Hematopoietic multipotent progenitor cell treated with erythropoietin and hydrocortisone succinate and interleukin-3 and kit ligand, for 6 days (in vitro differentiated cells): ENCODE measurements around the gene PON2.
"Not testable (repeated sequence)": the region's sequence is repeated elsewhere in the genome, so short reads cannot be mapped to it uniquely, and the experiment has no call there.

ENCODE experiments used
- DNase-seq: peaks from one replicate; pipeline ENCODE4 v3.0.0-alpha.2; 2015

The PON2 gene

DNA sequence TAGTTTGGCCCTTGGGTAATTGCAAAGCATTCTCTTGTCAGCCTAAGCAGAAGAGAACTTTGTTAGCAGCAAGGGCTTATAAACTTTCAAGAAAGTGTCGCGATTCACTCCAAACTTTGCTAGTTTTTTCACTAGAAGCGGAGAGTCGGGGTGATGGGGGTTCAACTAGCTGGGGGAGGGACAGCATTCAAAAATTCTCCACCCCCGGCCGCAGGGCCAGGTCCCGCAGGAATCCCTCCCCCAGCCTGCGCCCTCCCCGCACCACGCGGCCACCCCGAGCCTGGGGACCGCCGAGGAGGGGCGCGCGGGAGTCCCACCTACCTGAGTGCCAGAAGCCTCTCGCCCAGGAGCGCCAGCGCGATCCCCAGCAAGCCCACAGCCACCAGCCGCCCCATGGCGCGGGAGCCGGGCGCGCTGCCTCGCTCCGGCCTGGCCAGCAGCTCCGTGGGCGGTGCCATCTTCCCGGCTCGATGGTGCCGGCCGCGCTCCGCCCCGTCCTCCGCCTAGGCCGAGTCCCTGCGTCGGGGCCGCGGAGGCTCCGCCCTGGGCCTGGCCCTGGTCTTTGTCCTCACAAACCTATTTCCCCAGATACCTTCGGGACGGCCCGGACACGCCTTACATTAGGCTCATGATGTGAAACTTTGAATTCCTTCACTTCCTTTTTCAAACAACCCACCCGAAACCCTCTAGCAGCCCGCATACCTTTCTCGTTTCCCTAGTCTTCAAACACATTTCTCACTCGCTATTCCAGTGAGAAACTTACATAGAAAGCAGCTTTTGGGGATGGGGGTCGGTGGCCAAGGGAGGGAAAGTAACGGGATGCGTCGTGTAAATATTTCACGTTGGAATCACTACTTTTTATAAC is at the start of gene PON2:
Gene PON2, minus strand, starts transcription at position 472 of the 865 bp plus-strand sequence. Its CDS starts 77 bp downstream, at position 395.
- peak; percentile 88 for DNase-seq

DNA sequence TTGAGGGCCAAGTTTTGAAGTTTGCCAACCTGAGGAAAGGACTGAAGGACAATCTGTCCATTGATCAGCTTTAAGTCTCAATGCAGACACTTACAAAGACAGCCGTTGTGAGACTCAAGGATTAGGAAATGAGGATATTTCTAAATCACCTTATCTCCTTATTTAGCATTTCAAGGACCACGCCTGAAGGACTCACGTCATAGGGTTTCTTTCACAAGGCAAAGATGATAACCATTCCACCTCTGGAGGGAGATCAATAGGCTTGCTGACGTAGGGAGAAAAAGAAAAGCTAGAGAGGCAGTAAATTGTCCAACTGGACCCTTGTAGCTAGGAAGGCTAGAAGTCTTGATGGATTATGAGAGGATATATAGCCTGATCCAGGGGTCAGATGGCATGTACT is 47.6 kb upstream of the PON2 start:
- DNase-seq: no peak

DNA sequence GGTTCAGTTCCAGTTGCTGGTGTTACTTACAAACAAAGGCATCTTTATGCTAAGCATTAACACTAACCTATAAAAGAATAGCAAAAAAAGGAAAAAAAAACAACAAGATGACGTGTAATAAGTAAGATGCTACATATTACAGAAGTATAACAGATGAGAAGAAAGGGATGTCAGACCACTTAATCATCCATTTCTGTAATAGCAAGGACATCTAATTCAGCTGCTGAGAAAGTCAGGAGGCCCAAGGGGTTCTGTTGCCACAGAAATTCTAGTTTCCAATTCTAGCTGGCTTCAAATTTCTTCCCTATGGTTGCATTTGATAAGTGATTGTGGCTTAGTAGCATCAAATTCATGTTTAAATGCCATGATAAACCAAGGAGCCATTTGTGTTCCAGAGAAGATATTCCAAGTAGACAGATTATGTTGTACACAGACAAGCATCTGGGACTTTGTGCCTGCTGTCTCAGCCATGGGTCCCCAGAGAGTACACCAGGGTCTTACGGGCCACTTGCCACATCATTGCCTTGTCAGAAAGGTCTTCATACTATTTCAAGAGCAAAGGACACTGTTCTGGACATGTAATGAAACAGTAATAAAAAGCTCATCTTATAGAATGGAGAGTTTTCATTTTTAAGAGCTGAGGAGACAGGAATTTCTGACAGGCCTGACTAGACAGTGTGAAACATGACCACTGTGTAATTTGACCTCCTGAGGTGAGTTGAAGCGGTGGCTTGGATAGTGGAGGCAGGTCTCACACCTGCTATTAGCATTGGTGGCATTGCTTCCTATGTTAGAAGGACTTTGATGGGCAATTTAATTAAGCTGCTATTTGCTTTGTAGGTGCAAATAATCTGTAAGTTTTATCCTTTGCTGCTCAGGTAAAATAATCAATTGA is 46.7 kb upstream of the PON2 start:
- DNase-seq: no peak

DNA sequence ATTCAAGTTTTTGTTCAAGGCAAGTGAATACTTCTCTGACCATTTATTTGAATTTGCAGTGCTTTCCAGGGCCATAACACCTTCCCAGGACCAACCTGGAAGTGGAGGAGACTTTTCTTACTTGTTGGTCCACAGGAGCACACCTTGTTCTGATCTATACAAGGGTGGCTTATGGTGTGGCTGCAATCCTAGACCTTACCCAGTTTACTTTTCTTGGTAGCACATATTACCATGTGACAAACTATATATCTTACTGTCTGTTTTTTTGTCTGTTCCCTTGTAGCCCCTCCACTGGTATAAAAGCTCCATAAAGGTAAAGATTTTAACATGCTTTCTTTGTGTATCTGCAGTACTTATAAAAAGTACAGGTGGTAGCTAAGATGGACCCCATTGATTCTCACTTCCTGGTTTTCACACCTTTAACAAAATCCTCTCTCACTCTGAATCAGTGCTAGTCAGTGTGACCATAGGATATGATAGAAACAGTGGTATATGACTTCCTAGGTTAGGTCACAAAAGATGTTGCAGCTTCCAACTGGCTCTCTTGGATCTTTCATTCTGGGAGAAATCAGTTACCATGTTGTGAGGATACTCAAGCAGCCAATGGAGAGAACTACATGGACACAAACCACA is 45.3 kb upstream of the PON2 start:
- DNase-seq: no peak

DNA sequence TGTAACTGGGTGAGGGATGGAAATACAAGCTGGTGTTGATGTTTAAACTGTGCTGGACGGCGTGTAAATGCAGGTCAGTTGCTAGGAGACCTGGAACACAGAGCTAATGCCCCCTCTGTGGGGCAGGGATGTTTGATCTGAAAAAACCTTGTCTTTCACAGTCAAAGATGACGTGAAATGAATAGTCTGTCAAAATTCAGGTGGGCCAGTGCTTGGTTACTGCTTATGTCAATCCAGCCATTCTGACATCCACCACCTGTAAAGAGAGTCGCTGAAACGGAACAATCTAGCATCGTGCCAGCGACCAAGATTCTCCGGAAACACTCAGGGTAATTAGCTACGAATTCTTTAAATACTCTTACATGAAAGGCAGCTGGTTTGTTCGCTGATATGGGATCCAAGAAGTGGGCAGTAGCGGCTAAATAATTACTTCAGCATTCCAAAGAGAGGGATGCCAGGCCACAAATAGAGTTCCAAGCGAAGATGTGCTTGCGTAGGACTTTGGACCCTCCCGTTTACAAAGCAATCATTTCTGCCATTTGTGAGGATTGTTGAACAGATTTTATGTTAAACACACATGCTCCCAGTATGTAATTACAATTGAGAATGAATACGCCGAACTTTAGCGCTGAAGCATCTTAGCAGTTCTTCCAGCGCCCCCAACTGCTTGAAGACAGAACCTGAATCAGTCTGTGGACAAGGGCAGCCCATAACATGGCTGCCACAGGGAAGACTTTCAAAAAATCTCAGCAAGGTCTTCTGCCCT is 43.6 kb upstream of the PON2 start:
- peak; percentile 37 for DNase-seq

GRCh38 chr7:95476904-95477594 is 42.2 kb upstream of the PON2 start:
- peak; percentile 84 for DNase-seq

DNA sequence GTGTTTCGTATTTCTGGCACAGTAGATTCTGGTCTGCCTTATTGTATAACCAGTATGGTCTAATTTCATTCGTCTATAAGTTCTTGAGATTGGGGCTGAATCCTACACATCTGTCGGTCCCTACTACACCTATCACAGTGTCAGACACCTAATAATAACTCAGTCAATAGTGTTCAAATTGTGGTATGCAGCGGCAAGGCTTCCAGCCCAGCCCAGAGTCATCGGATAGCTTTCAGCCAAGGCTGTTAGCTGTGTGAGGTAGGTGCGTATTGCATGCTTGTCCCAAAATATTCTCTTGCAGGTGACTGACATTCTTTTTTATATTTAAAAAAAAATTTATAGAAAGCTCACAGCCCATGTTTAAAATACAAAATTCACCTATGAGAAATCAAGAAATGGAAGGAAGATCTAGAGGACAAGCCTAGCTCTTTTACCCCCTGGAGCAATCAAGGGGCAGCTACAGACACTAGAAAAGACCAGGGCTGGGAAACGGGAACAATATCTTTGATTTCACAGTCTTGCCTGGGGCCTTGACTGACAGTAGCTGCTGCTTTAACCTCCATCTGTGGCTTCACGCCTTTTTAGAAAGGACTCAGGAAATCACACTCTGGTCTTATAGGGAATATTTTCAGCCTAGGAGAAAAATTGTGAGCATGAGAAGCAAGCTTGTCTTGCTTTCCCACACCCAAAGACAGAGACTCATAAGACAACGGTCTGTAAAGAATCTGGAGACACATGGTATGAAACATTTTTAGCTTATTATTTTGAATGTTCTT is 41.4 kb upstream of the PON2 start:
- no peak for DNase-seq

DNA sequence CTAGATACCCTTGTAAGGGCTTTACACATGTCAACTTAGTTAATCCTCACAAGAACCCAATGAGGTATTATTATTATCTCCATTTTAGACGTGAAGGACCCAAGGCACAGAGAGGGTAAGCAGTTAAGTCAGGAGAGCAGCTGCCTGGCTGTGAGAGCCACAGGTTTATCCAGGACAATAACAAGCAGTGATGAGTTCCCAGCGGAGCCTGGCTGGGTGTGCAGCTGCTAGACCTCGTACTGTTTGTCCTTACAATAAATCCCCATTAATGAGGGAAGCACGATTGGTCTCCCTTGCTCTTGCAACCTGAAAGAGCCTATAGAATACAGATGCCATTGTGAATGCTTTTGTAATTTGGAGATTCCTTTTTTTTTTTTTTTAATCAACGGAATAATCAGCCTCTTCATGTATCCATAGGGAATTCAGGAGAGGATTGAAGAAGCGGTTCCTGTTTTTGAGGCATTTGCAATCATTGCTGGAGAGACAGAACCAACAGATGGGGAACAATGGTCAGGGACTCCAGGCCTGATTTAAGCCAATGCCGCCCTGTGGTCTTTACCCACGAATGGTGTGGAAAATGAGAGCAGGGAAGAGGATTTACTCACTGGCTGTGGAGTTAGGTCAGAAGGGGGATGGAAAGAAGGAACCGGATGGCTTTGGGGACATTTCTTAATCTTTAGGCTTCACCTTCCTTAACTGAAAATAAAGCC is 38.6 kb upstream of the PON2 start:
- no peak for DNase-seq

DNA sequence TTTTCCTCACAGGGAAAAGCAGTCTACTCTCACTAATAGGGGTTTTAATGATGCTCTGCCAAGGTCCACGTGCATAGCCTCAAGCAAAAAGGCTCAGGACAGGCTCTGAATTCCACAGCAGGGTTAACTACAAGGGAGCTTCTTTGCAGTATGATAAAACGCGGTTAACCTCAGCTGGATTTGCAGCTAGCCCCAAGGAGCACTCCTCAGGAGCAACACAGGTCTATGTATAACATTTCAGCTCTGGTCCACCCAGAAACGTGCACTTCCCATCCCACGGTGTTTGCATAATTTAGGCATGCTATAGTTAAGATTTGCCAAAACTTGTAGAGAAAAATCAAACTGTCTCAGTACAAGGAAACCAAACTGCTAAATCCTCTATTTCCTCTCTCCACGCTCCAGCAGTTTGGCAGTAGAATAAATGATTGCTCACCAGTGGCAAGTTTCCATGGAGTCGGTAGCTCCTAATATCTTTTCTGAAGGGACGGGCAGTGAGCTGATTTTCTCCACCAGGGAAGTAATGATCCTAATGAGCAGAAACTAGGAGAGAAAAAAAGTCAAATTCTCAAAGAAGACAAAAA is 37.8 kb upstream of the PON2 start:
- DNase-seq: no peak

GRCh38 chr7:95471071-95471470 is 36.2 kb upstream of the PON2 start:
- no peak for DNase-seq

DNA sequence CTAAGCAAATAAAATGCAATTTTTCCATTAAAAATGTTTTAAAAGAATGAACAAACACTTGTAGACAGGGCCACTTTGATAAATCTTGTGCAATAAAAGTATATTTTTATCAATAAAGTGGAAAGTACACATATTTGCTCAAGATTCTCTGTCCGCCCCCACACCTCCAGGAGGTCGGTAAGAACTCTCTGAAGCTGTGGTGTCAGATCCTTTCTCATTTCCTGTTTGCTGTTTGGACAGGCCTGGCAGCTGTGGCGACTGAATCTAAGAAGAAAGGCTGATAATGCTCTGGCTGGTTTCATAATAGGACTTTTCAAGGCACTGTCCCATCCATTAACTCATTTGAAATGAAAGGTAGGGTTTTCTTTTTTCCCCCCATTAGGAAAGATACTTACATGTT is 35.6 kb upstream of the PON2 start:
- DNase-seq: peak; percentile 34

- DNase-seq: no peak
Measured at GRCh38 chr7:95469848-95470247, 35.0 kb upstream of the PON2 start.

GRCh38 chr7:95469187-95469586 is 34.4 kb upstream of the PON2 start:
- no peak for DNase-seq

DNA sequence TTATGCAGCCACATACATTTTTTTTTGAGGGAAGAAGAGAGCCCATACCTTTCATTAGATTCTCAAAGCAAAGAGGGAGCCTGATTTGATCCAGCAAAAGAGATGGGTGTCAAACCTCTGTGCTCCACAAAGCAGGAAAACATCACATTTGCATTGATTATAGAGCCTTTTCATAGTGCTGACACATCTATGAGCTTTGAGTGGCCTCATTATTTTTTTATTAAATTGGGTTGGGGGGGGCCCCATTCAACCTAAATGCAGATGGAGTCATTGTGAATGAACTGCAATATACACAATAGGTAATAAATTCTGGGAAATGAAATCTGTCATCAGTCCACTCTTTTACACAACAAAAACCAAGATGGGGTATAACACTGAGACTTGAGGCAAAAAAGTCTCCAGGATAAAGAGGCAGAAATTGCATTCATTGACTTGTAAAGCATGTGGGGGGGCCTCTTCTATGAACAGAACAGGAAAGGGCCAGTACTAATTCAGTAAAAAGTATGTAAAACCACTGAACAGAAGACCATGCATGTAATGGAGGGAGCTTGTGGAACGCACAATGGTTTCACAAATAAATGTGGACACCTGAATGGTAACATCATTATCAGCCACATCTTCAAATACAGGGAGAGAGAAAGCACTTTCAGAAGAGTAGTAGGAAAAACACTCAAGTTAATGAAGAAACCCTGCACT is 33.2 kb upstream of the PON2 start:
- no peak for DNase-seq

DNA sequence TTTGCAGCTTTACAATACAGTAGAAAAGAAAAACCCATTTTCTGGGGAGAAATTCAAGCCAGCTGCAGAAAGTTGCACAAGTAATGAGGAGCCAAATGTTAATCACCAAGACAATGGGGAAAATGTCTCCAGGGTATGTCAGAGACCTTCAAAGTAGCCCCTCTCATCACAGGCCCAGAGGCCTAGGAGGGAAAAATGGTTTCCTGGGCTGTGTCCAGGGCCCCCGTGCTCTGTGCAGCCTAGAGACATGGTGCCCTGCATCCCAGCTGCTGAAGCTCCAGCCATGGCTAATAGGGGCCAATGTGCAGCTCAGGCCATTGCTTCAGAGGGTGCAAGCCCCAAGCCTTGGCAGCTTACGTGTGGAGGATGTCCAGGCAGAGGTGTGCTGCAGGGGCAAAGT is 25.8 kb upstream of the PON2 start:
- DNase-seq: not testable (repeated sequence)

DNA sequence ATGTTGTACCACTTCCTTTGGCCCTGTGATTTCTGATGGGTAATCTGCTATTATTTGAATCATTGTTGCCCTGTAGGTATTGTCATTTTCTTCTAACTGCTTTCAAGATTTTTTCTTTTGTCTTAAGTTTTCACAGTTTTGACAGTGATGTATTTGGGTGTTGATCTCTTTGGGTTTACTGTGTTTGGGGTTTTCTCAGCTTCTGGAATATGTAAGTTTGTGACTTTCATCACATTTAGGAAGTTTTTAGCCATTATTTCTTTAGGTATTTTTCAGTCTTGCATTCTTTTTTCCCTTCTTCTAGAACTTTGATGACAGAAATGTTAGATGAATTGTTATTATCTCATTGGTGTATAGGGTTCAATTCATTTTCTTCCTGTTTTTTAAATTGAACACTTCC is 23.1 kb upstream of the PON2 start:
- no peak for DNase-seq

- no peak for DNase-seq
Measured at GRCh38 chr7:95454438-95455045, 19.7 kb upstream of the PON2 start.

DNA sequence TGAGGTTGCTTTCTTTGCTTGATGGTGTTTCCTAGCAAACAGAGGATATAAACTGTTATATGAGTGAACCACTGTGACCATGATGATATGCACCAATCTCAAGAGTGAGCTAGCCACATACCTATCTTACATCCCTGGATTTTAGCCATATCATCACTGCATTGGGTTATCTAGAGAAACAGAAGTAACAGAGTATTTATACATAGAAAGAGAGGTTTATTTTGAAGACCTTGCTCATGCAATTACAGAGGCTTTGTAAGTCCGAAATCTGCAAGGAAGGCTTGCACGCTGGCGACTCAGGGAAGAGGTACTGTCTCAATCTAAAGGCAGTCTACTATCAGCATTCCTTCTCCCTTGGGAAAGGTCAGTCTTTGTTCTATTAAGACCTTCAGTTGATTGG is 11.8 kb upstream of the PON2 start:
- peak; percentile 21 for DNase-seq

DNA sequence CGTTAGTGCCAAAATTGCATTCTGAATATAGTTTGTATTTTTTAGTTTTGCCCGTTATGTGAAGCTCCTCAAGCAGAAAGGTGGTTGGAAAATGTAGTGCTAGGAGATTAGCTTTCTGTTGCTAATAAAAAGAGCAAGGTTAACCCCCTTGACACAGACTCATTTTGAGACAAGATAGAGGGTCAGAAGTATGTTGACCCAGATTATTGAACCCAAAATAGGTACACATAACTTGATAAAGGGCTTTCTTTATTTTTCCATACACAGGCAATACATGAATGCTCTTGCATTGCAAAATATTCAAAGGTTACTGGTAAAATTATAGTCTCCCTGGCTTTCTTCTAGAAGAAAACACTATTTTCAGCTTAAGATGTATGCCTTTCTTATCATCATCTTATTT is 10.0 kb upstream of the PON2 start:
- DNase-seq: no peak
